ENCODE measurements around the gene ELP4. TPM values are rescaled to one million over a fixed set of nuclear protein-coding genes. Genes with fewer than 3 reads are reported as not detected.

Gene ELP4
- total RNA-seq, 4 donors from 2014 or later, result 14.4 to 23.3 (median 16.8) TPM

DNA sequence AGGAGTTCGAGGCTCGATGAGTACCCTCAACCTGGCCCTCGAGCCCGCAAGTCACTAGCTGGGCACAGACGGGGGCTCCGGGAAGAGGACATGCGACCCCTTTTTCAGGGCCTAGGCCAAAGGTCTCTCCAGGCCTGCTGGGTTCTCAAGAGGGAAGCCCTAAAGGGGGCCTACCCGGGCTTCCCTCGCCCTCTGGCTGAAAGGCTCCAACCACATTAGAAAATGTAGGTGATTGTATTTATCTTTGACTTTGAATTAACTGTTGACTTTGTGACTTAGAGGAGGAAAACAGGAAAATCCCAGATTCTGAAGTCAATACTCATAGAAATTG, 308.8 kb downstream of the ELP4 start:
- TF ChIP-seq, protein P1, sequence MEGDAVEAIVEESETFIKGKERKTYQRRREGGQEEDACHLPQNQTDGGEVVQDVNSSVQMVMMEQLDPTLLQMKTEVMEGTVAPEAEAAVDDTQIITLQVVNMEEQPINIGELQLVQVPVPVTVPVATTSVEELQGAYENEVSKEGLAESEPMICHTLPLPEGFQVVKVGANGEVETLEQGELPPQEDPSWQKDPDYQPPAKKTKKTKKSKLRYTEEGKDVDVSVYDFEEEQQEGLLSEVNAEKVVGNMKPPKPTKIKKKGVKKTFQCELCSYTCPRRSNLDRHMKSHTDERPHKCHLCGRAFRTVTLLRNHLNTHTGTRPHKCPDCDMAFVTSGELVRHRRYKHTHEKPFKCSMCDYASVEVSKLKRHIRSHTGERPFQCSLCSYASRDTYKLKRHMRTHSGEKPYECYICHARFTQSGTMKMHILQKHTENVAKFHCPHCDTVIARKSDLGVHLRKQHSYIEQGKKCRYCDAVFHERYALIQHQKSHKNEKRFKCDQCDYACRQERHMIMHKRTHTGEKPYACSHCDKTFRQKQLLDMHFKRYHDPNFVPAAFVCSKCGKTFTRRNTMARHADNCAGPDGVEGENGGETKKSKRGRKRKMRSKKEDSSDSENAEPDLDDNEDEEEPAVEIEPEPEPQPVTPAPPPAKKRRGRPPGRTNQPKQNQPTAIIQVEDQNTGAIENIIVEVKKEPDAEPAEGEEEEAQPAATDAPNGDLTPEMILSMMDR (IDR thresholded peaks at IDR 0.05; ENCODE audit: low read depth), result no peak

DNA sequence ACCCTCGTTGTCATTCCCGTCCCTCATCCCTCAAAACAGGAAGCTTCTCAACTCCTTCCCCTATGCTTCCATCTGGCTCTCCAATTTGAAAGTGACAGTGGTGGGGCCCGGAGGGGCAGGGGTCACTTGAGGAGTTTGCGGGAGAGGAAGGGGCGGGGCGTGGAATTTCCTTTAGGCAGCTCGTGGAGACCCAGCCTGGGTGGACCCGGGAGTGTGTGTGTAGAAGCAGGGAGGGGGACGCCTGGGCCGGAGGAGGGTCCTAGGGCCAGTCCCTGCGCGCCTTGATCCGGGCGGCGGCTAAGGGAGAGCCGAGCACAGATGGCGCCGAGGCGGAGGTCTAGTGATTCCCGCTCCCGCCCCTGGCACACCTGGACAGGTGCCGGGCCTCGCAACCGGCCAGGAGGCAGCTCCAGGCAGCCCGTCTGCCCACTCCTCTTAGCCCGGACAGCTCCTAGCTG, 309.3 kb downstream of the ELP4 start:
- TF ChIP-seq, protein P1 (IDR thresholded peaks at IDR 0.05; ENCODE audit: low read depth), result no peak

DNA sequence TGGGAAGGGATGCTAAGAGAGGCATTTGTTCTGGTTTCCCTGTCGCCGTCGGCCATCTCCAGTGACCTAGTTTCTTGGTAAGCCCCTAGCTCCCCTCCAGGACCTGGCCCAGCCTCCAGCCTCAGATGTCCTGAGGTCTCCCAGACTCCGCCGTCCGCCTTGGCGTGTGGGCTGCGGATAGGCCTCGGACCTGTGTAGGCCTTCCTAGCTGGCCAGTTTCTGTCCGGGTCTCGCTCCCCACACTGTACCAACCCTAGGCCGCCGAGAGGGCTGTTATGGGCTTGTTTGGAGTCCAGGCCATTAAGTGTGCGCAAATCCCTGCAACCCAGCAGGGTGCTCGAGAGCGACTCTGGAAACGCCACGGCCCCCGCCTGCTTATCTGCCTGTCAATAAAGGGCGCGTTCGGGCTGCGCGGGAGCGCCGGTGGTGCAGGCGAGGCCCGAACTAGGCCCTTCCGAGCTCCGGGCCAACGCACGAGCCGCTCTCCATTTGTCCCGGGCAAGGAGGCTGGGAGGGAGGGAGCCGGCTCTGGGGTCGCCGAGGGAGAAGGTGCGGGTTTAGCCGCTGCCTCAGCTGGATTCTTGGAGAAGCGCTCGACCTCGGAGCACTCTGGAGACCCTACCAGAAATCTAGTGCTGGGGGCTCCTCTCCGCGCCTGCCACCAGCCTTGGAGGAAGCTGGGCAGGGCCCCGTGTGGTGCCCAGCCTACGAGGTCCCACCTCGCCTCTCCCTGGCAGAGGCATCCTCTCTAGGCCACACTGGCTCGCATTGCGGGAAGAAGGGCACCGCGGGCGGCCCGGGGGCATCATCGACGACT, 310.3 kb downstream of the ELP4 start:
- TF ChIP-seq, protein P1 (IDR thresholded peaks at IDR 0.05; ENCODE audit: low read depth), result no peak

DNA sequence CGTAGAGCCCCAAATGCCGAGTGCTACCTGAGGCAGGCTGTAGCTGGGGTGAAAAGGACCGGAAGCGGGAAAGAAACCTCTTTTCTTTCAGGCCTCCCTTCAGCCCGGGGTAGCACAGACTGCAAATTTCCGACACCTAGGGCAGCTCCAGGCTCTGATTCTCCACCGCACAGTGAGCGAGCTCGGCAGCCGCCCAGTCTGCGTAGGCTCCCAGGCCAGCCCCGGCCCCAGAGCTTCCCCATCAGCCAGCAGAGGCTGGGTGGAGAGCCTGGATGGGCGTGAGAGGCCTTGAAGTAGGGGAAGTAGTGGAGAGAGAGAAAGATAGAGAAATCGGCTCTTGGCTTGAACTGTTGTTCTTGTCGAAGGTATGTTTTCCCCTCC, 310.9 kb downstream of the ELP4 start:
- TF ChIP-seq, protein P1 (IDR thresholded peaks at IDR 0.05; ENCODE audit: low read depth), result no peak

DNA sequence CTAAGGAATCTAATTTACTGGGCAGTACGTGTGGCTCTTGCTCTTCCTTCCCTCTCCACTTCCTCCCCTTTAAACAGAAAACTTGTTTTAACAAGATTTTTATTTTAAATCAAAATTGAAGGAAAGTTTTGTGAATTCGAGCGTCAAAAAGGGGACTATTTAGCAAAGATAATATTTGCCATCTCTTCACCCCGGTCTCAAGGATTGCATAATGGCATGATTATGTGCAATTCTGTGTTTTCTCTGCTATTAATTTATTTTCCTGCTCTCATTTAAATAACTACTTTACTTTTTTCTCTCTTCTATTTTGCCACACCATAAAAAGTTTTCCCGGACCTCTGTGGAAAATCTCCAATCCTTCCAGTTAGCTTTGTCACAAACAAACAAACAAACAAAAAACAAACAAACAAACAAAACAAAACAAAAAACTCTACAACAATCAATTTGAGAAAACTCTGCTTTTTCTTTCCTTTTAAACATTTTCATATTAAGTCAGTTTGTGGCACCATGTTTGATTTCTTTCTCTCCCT, 311.7 kb downstream of the ELP4 start:
- TF ChIP-seq, protein P1 (IDR thresholded peaks at IDR 0.05; ENCODE audit: low read depth), result no peak

DNA sequence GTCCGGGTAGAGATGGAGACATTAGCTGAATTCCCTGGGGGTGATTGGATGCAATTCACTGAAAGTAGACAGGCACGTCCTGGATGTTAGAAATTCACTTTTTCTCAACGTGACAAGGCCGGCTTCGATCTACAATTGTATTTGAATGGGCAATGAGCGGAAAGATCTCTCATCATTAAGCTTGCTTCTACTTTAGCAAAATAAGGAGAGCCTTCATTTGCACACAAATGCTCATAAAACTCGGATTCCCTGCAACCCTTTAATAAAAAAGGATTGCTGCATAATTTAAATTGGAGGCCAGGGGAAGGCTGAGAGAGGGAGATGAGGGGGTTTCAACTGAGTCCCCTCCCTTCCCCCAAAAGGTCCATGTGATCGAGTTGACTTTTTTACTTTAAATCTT, 312.2 kb downstream of the ELP4 start:
- TF ChIP-seq, protein P1 (IDR thresholded peaks at IDR 0.05; ENCODE audit: low read depth), result no peak

DNA sequence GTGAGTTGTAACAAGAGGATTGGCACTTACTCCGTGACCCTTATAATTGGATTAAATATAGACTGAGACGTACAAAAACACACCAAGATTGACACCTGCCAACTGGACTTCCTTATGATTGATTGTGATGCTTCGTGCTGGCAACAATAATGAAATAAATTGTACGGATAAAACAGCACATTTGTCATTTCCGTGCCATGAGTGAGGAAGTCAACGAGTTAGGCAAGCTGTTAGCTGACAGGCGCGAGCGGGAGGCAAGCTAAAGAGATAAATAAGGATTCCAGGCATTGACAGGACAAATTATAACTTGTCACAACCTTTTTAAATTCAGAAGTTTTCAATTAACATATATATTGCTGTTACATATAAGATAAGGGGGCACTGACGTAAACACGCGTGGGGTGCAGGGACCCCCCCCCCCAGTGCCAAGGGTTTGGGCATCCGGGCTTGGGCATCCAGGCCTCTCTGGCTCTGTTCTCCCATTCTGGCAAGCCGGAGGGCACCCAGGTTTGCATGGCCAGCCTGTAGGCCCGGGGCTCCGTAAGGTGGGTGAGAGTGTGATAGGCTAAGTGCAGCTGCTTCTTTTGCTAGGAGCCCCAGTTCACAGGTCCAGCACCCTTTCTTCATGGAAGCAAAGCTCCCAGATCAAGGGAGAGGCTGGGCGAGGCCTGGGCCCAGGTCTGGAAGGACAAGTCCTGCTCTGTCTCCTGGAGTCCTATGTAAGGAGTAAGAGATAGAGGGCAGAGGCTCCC, 312.8 kb downstream of the ELP4 start:
- TF ChIP-seq, protein P1 (IDR thresholded peaks at IDR 0.05; ENCODE audit: low read depth), result no peak

Measured in subcutaneous adipose tissue (tissue), 4 donors.